GM18867 (cell line): ENCODE results near the gene APOA1.
A peak's percentile ranks its signal among the peaks of the same experiment; 100 is the strongest.

Experiments used
- ATAC-seq: cut with Tn5 transposase; IDR thresholded peaks from one replicate; pipeline ENCODE4 v1.9.1; 2021; ENCODE audit warnings: mild to moderate bottlenecking, moderate library complexity; ENCODE audit not compliant: unreplicated experiment

APOA1 gene

GRCh38 chr11:116859175-116859574, 21.8 kb upstream of the APOA1 start:
- no peak for ATAC-seq

GRCh38 chr11:116857936-116858335, 20.5 kb upstream of the APOA1 start:
- no peak for ATAC-seq

GRCh38 chr11:116857316-116857715, 19.9 kb upstream of the APOA1 start:
- ATAC-seq = no peak

GRCh38 chr11:116856423-116856822, 19.0 kb upstream of the APOA1 start:
- no peak for ATAC-seq

- no peak for ATAC-seq
These were observed 18.0 kb upstream of the APOA1 start for GRCh38 chr11:116855413-116855812.

- ATAC-seq = peak; percentile 97
These were observed 16.1 kb upstream of the APOA1 start for GRCh38 chr11:116853461-116854073.

GRCh38 chr11:116852261-116853031, 15.0 kb upstream of the APOA1 start:
- ATAC-seq = no peak

GRCh38 chr11:116851626-116852025, 14.2 kb upstream of the APOA1 start:
- ATAC-seq = no peak

- no peak for ATAC-seq
These were observed 12.1 kb upstream of the APOA1 start for GRCh38 chr11:116849486-116849885.

- no peak for ATAC-seq
These were observed 11.6 kb upstream of the APOA1 start for GRCh38 chr11:116849060-116849459.

GRCh38 chr11:116847612-116848011, 10.2 kb upstream of the APOA1 start:
- no peak for ATAC-seq

- ATAC-seq = no peak
These were observed 7.3 kb upstream of the APOA1 start for GRCh38 chr11:116844722-116845121.

GRCh38 chr11:116843661-116844060, 6.2 kb upstream of the APOA1 start:
- ATAC-seq = no peak

- no peak for ATAC-seq
These were observed 5.5 kb upstream of the APOA1 start for GRCh38 chr11:116842909-116843308.

- no peak for ATAC-seq
These were observed 4.7 kb upstream of the APOA1 start for GRCh38 chr11:116842117-116842516.

GRCh38 chr11:116840746-116841296, 3.4 kb upstream of the APOA1 start:
- ATAC-seq = no peak

- ATAC-seq = no peak
These were observed 2.9 kb upstream of the APOA1 start for GRCh38 chr11:116840224-116840745.

- no peak for ATAC-seq
These were observed 1.1 kb upstream of the APOA1 start for GRCh38 chr11:116838321-116839084.

- ATAC-seq = no peak
These were observed 810 bp downstream of the APOA1 start for GRCh38 chr11:116836632-116836991.

GRCh38 chr11:116835791-116836631, 1.4 kb downstream of the APOA1 start:
- ATAC-seq = peak; percentile 75
